ENCODE measurements around the gene CRIP3.
"Not testable (repeated sequence)": the region's sequence is repeated elsewhere in the genome, so short reads cannot be mapped to it uniquely, and the experiment has no call there.

The CRIP3 gene

DNA sequence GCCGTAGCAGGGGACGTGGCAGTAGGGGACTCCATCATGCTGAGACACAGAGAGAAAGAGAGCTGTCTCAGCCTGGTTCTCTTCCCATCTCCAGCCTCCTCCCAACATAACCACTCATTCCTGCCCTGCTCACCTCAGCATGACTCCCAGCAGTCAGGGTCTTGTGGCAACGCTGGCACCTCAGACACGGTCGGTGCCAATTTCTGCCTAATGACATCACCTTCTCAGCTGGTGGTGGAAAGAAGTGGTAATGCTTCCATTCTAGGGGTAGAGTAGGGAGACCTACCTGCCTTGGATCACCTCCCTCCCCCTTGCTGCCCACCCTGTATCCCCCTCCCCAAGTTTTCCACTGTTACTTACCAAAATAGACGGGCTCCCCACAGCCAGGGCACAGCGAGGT, 2.5 kb downstream of the CRIP3 start:
- no peak overlapping the region for H3K4me3 ChIP-seq (ENCODE audit: low read depth, low read length)
- TF ChIP-seq, protein P1, sequence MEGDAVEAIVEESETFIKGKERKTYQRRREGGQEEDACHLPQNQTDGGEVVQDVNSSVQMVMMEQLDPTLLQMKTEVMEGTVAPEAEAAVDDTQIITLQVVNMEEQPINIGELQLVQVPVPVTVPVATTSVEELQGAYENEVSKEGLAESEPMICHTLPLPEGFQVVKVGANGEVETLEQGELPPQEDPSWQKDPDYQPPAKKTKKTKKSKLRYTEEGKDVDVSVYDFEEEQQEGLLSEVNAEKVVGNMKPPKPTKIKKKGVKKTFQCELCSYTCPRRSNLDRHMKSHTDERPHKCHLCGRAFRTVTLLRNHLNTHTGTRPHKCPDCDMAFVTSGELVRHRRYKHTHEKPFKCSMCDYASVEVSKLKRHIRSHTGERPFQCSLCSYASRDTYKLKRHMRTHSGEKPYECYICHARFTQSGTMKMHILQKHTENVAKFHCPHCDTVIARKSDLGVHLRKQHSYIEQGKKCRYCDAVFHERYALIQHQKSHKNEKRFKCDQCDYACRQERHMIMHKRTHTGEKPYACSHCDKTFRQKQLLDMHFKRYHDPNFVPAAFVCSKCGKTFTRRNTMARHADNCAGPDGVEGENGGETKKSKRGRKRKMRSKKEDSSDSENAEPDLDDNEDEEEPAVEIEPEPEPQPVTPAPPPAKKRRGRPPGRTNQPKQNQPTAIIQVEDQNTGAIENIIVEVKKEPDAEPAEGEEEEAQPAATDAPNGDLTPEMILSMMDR (IDR thresholded peaks at IDR 0.05; ENCODE audit: borderline replicate concordance, insufficient read depth, low read depth, low read length) = no peak

DNA sequence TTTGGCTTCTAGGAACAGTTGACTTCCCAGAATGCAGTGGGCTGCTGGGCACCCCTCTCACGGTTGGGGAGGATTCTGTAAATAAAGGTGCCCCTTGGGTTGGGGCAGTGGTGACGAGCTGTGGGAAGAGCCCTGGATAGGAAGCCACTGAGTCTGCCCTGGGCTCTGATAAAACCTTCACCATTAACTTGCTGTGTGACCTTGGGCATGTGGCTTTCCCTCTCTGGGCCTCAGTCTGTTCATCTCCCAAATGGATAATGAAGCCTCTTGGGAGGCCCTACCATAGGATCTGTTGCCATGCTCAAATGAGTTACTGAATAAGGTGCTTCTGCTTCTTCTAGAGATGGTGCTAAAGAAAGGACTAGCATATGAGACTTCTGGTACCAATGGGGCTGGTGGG, 3.7 kb downstream of the CRIP3 start:
- TF ChIP-seq, protein P1 (IDR thresholded peaks at IDR 0.05; ENCODE audit: borderline replicate concordance, insufficient read depth, low read depth, low read length) = no peak
- H3K4me3 ChIP-seq (ENCODE audit: low read depth, low read length) = no peak overlapping the region

DNA sequence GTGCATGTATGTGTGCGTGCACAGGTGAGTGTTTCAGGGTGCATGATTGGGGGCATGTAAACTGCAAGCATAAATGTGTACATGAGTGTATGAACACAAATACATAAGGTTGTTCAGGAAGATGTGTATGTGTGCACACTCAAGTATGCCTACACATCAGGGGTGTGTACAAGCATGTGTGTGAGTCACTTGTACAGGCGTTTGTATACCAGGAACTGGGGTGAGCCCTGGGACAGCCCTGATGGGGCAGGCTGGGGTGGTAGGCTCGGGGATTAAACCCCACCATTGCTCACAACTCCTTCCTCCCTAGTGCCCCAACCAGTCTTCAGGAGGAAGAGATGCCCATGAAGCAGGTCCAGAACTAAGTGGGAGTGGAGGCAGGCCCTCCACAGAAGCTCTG, 4.3 kb downstream of the CRIP3 start:
- TF ChIP-seq, protein P1 (IDR thresholded peaks at IDR 0.05; ENCODE audit: borderline replicate concordance, insufficient read depth, low read depth, low read length) = no peak
- H3K4me3 ChIP-seq (ENCODE audit: low read depth, low read length) = no peak overlapping the region

DNA sequence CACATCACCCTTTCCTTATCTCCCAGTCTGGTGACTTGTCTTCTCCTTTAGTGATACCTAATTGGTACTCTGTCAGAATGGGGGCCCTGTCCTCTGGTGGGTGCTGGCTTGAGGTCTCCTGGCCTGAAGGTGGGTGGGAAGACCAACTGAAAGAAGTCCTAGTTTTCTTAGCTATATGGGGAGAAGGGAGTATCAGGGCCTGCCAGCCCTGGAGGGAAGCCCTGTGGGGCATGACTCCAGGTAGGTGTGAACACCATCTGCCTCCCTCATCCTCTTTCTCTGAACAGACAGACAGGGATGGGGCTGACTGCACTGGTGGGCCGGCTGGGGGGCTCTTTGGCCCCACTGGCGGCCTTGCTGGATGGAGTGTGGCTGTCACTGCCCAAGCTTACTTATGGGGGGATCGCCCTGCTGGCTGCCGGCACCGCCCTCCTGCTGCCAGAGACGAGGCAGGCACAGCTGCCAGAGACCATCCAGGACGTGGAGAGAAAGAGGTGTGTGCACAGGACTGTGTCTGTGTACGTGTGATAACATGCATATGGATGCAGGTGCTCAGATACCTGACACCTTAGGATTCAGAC, 4.8 kb downstream of the CRIP3 start:
- TF ChIP-seq, protein P1 (IDR thresholded peaks at IDR 0.05; ENCODE audit: borderline replicate concordance, insufficient read depth, low read depth, low read length) = no peak

DNA sequence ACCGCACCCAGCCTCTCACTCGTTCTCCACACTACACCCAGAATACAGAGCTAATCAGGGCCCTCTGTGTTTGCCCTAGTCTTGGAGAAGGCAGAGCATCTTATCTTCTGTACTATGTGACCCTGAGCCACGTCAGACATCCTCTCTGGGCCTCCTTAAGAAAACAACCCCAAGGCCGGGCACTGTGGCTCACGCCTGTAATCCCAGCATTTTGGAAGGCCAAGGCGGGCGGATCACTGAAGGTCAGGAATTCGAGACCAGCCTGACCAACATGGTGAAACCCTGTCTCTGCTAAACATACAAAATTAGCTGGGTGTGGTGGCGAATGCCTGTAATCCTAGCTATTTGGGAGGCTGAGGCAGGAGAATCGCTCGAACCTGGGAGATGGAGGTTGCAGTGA, 5.6 kb downstream of the CRIP3 start:
- not testable (repeated sequence) for H3K4me3 ChIP-seq (ENCODE audit: low read depth, low read length)

More for the DNA sequence above, 4.8 kb downstream of the CRIP3 start:
- no peak overlapping the region for H3K4me3 ChIP-seq (ENCODE audit: low read depth, low read length)

DNA sequence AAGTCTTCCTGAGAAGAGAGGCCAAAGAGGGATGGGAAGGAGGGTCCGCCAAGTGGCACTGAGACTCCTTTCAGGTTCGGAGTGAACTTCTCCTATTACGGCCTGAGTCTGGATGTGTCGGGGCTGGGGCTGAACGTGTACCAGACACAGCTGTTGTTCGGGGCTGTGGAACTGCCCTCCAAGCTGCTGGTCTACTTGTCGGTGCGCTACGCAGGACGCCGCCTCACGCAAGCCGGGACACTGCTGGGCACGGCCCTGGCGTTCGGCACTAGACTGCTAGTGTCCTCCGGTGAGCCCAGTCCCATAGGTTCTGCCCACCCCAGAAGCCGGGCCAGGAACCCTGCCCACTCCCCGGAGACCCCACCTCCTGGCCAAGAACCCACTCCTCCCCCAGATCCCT, 6.5 kb downstream of the CRIP3 start:
- no peak overlapping the region for H3K4me3 ChIP-seq (ENCODE audit: low read depth, low read length)
- TF ChIP-seq, protein P1 (IDR thresholded peaks at IDR 0.05; ENCODE audit: borderline replicate concordance, insufficient read depth, low read depth, low read length) = no peak

DNA sequence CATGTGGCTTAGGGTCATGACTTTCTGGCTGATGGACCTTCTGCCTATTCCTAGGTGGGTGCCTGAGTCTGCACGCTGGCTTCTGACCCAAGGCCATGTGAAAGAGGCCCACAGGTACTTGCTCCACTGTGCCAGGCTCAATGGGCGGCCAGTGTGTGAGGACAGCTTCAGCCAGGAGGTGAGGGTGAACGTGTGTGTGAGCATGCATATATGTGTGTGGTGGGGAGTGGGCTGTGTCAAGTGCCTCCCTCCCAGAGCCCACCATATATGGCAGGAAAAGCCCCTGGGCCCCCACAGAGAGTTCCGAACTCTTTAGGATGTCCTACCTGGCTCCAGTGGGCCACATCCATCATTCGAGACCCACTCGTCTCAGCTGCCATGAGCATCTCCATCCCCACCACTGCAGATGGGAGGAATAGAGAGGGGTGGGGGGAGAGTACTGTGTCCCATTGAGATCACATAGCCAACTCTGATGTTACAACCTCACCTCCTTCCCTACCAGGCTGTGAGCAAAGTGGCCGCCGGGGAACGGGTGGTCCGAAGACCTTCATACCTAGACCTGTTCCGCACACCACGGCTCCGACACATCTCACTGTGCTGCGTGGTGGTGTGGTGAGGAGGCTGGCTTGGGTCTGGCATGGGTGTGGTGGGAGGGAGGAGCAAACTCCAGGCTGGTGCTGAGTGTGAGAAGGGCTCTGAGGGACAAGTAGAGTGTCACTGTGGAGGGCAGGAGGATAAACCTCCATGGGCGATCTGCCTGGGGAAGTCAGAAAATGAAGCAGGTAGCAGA, 7.3 kb downstream of the CRIP3 start:
- no peak overlapping the region for H3K4me3 ChIP-seq (ENCODE audit: low read depth, low read length)
- TF ChIP-seq, protein P1 (IDR thresholded peaks at IDR 0.05; ENCODE audit: borderline replicate concordance, insufficient read depth, low read depth, low read length) = no peak

Measured in GM12875 (cell line).